A673 (cell line): ENCODE data around the gene DNAH8.

Source experiments
- EZH2 ChIP-seq: fragments of 200-600 bp; sonication (generic); IDR thresholded peaks from 2 replicates; pipeline ENCODE4 v1.6.1; 2017; ENCODE audit warnings: borderline replicate concordance, low read depth, mild to moderate bottlenecking, mixed read lengths, antibody characterized with exemption, low read length; ENCODE audit not compliant: poor library complexity, severe bottlenecking
- TF ChIP-seq, protein P1 (sequence below): fragments of 300-800, 200-600 bp; sonication (generic); conservative IDR thresholded peaks from 2 replicates; pipeline ENCODE4 v1.5.1; 2017; ENCODE audit warnings: low read depth, mild to moderate bottlenecking, antibody characterized with exemption, low read length, moderate library complexity, mixed read lengths

- TF ChIP-seq, protein P1, sequence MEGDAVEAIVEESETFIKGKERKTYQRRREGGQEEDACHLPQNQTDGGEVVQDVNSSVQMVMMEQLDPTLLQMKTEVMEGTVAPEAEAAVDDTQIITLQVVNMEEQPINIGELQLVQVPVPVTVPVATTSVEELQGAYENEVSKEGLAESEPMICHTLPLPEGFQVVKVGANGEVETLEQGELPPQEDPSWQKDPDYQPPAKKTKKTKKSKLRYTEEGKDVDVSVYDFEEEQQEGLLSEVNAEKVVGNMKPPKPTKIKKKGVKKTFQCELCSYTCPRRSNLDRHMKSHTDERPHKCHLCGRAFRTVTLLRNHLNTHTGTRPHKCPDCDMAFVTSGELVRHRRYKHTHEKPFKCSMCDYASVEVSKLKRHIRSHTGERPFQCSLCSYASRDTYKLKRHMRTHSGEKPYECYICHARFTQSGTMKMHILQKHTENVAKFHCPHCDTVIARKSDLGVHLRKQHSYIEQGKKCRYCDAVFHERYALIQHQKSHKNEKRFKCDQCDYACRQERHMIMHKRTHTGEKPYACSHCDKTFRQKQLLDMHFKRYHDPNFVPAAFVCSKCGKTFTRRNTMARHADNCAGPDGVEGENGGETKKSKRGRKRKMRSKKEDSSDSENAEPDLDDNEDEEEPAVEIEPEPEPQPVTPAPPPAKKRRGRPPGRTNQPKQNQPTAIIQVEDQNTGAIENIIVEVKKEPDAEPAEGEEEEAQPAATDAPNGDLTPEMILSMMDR, result no peak
- no peak for TF ChIP-seq EZH2
Measured at GRCh38 chr6:38818691-38819090, 103.6 kb downstream of the DNAH8 start.
